Hepatocyte (in vitro differentiated cells): ENCODE measurements around the gene TRAF1. TPM values are rescaled to one million over a fixed set of nuclear protein-coding genes. Genes with fewer than 3 reads are reported as not detected.

Source experiments
- DNase-seq: peaks from one replicate; pipeline ENCODE4 v3.0.0-alpha.2; 2016; ENCODE audit warnings: low spot score
- H2AFZ ChIP-seq: fragments of 200-600 bp; sonication (generic); 2 replicates; pipeline ENCODE4 v1.6.0; 2016; ENCODE audit warnings: antibody characterized with exemption, mild to moderate bottlenecking
- H3K27ac ChIP-seq: fragments of 200-600 bp; sonication (generic); 2 replicates; pipeline ENCODE4 v1.5.1; 2016; ENCODE audit warnings: mild to moderate bottlenecking
- H3K27me3 ChIP-seq: fragments of 200-600 bp; sonication (generic); 2 replicates; pipeline ENCODE4 v1.6.1; 2016
- H3K36me3 ChIP-seq: fragments of 200-600 bp; sonication (generic); replicated peaks from 2 replicates; pipeline ENCODE4 v1.5.1; 2016; ENCODE audit warnings: low read depth; ENCODE audit not compliant: insufficient read depth
- H3K4me1 ChIP-seq: fragments of 200-600 bp; sonication (generic); 2 replicates; pipeline ENCODE4 v1.5.1; 2016; ENCODE audit warnings: mild to moderate bottlenecking, moderate library complexity; ENCODE audit not compliant: insufficient read depth
- H3K4me2 ChIP-seq: fragments of 200-600 bp; sonication (generic); 2 replicates; pipeline ENCODE4 v1.6.0; 2016
- H3K4me3 ChIP-seq: fragments of 200-600 bp; sonication (generic); 2 replicates; pipeline ENCODE4 v1.5.1; 2016; ENCODE audit warnings: mild to moderate bottlenecking
- H3K79me2 ChIP-seq: fragments of 200-600 bp; sonication (generic); 2 replicates; pipeline ENCODE4 v1.6.0; 2017; ENCODE audit warnings: mild to moderate bottlenecking
- H3K9me2 ChIP-seq: fragments of 200-600 bp; sonication (generic); replicated peaks from 2 replicates; pipeline ENCODE4 v1.6.0; 2017; ENCODE audit warnings: mild to moderate bottlenecking; ENCODE audit not compliant: insufficient read depth
- H3K9me3 ChIP-seq: fragments of 200-600 bp; sonication (generic); 2 replicates; pipeline ENCODE4 v1.5.1; 2016; ENCODE audit warnings: low read depth, mild to moderate bottlenecking
- H4K20me1 ChIP-seq: fragments of 200-600 bp; sonication (generic); 2 replicates; pipeline ENCODE4 v1.6.0; 2016; ENCODE audit warnings: mild to moderate bottlenecking; ENCODE audit not compliant: insufficient read depth, poor library complexity, severe bottlenecking
- EZH2 ChIP-seq: fragments of 200-600 bp; sonication (generic); IDR thresholded peaks from 2 replicates; pipeline ENCODE4 v1.6.1; 2016; ENCODE audit warnings: antibody characterized with exemption, mild to moderate bottlenecking, borderline replicate concordance
- EZH2phosphoT487 ChIP-seq: fragments of 200-600 bp; sonication (generic); IDR thresholded peaks from one replicate; pipeline ENCODE4 v1.6.1; 2018; ENCODE audit warnings: antibody characterized with exemption, mild to moderate bottlenecking, low read depth, moderate library complexity; ENCODE audit not compliant: unreplicated experiment, severe bottlenecking
- WGBS: methylation state at CpG from one replicate; pipeline ENCODE4 v1.1.6; 2016; ENCODE audit warnings: low lambda C conversion rate; ENCODE audit errors: missing lambda C conversion rate; 5-methylcytosine and 5-hydroxymethylcytosine counted together
- polyA plus RNA-seq: library from polyadenylated mRNA; unstranded; fragments of >200 nt; fragmentation: Nextera tagmentation; extraction: Ambion mirVana; gene quantifications from 2 replicates; pipeline ENCODE4 v1.2.1, GENCODE V29; 2016
- total RNA-seq: library from RNA; depleted of rRNA; stranded (reverse); fragments of >200 nt; gene quantifications from 2 replicates; pipeline ENCODE4 v1.2.3, GENCODE V29; 2014
- TF ChIP-seq, protein P1 (sequence below): fragments of 200-600 bp; sonication (generic); IDR thresholded peaks from 2 replicates; pipeline ENCODE4 v1.5.1; 2016; ENCODE audit warnings: antibody characterized with exemption, mild to moderate bottlenecking; ENCODE audit not compliant: poor library complexity

TRAF1 gene
- total and polyA plus RNA-seq, 2 experiments from 2014 or later, result 2.2 to 4.0 TPM

GRCh38 chr9:120937127-120937526 is 10.5 kb upstream of the TRAF1 start:
- WGBS, result 84% methylated on average over 1 of the region's 1 CpG
- peak overlapping the region; percentile 88 for H3K27ac ChIP-seq
- peak overlapping the region; percentile 50 for H3K4me2 ChIP-seq

GRCh38 chr9:120936764-120937122 is 10.1 kb upstream of the TRAF1 start:
- no peak for TF ChIP-seq EZH2phosphoT487
- TF ChIP-seq, protein P1, sequence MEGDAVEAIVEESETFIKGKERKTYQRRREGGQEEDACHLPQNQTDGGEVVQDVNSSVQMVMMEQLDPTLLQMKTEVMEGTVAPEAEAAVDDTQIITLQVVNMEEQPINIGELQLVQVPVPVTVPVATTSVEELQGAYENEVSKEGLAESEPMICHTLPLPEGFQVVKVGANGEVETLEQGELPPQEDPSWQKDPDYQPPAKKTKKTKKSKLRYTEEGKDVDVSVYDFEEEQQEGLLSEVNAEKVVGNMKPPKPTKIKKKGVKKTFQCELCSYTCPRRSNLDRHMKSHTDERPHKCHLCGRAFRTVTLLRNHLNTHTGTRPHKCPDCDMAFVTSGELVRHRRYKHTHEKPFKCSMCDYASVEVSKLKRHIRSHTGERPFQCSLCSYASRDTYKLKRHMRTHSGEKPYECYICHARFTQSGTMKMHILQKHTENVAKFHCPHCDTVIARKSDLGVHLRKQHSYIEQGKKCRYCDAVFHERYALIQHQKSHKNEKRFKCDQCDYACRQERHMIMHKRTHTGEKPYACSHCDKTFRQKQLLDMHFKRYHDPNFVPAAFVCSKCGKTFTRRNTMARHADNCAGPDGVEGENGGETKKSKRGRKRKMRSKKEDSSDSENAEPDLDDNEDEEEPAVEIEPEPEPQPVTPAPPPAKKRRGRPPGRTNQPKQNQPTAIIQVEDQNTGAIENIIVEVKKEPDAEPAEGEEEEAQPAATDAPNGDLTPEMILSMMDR, result no peak
- TF ChIP-seq EZH2, result no peak
- WGBS, result 45% methylated on average over 2 of the region's 2 CpGs
- Histone ChIP-seq H3K27me3 (no peaks in the 10 kb centered on the region), H3K27ac (peak overlapping the region; percentile 88), H3K36me3 (no peaks in the 10 kb centered on the region), H3K79me2 (no peaks in the 10 kb centered on the region), H3K9me2 (no peaks in the 10 kb centered on the region), H3K4me1 (peaks cover 45% of the 10 kb centered on the region), H3K9me3 (no peaks in the 10 kb centered on the region), H2AFZ (no peak overlapping the region), H3K4me3 (no peak overlapping the region), H4K20me1 (no peaks in the 10 kb centered on the region), H3K4me2 (peak overlapping the region; percentile 50)
- DNase-seq, result no peak

More at GRCh38 chr9:120937127-120937526, 10.5 kb upstream of the TRAF1 start:
- Histone ChIP-seq H3K27me3 (no peaks in the 10 kb centered on the region), H2AFZ (no peak overlapping the region), H3K4me3 (no peak overlapping the region), H3K4me1 (peaks cover 49% of the 10 kb centered on the region), H3K36me3 (no peaks in the 10 kb centered on the region), H3K9me3 (no peaks in the 10 kb centered on the region), H3K79me2 (no peaks in the 10 kb centered on the region), H4K20me1 (no peaks in the 10 kb centered on the region), H3K9me2 (no peaks in the 10 kb centered on the region)
- no peak for DNase-seq
- no peak for TF ChIP-seq EZH2
- TF ChIP-seq, protein P1, result no peak
- TF ChIP-seq EZH2phosphoT487, result no peak

GRCh38 chr9:120936011-120936763 is 9.6 kb upstream of the TRAF1 start:
- no peak overlapping the region for H3K4me3 ChIP-seq
- no peaks in the 10 kb centered on the region for H3K36me3 ChIP-seq
- no peaks in the 10 kb centered on the region for H3K27me3 ChIP-seq
- peak overlapping the region; percentile 63 for H3K4me2 ChIP-seq
- no peaks in the 10 kb centered on the region for H3K79me2 ChIP-seq
- H3K9me2 ChIP-seq, result no peaks in the 10 kb centered on the region
- no peak overlapping the region for H2AFZ ChIP-seq
- TF ChIP-seq, protein P1, result peak; percentile 99
- no peak for TF ChIP-seq EZH2
- no peak for TF ChIP-seq EZH2phosphoT487
- H4K20me1 ChIP-seq, result no peaks in the 10 kb centered on the region
- WGBS, result 28% methylated on average over 10 of the region's 10 CpGs
- peak; percentile 95 for DNase-seq
- no peaks in the 10 kb centered on the region for H3K9me3 ChIP-seq
- H3K27ac ChIP-seq, result peak overlapping the region; percentile 88
- peaks cover 44% of the 10 kb centered on the region for H3K4me1 ChIP-seq
